Omental fat pad (tissue), 4 donors: ENCODE data around the gene THAP7. TPM values are rescaled to one million over a fixed set of nuclear protein-coding genes. Genes with fewer than 3 reads are reported as not detected.
"Not testable (repeated sequence)": the region's sequence is repeated elsewhere in the genome, so short reads cannot be mapped to it uniquely, and the experiment has no call there.

ENCODE experiments used
- ATAC-seq: fragments of 150-250 bp; one replicate; pipeline ENCODE4 v1.9.1; 2016; ENCODE audit warnings: mild to moderate bottlenecking, moderate library complexity; ENCODE audit not compliant: low FRiP score
- DNase-seq: peaks from one replicate; pipeline ENCODE4 v3.0.0-alpha.2; 2019; ENCODE audit warnings: low spot score
- CTCF ChIP-seq, 3 donors: fragments of 450-650 bp; IDR thresholded peaks; one replicate each; pipeline ENCODE4 v1.5.1; 2016 to 2017; ENCODE audit warnings: antibody characterized with exemption in 3 of 3, mild to moderate bottlenecking in 3 of 3, moderate library complexity in 2 of 3
- total RNA-seq, 4 donors: library from RNA; depleted of rRNA; stranded (reverse); fragments of >200 nt; gene quantifications; one replicate each; pipeline ENCODE4 v1.1.0, GENCODE V29; 2016

The THAP7 gene
- total RNA-seq, 4 donors from 2014 or later: 27.4 to 34.2 (median 32.8) TPM

GRCh38 chr22:21009638-21010425 is 7.9 kb upstream of the THAP7 start:
- ATAC-seq: no peak
- no peak for TF ChIP-seq CTCF (IDR thresholded peaks at IDR 0.05)
- DNase-seq: no peak

GRCh38 chr22:21009208-21009607 is 7.3 kb upstream of the THAP7 start:
- not testable (repeated sequence) for DNase-seq, ATAC-seq

GRCh38 chr22:21003782-21004181 is 1.9 kb upstream of the THAP7 start:
- ATAC-seq (no peak), DNase-seq (no peak)
- TF ChIP-seq CTCF (IDR thresholded peaks at IDR 0.05): no peak

GRCh38 chr22:21000987-21001600 is 824 bp downstream of the THAP7 start:
- no peak for DNase-seq
- no peak for TF ChIP-seq CTCF (IDR thresholded peaks at IDR 0.05)
- ATAC-seq: no peak

- ATAC-seq: no peak
- no peak for TF ChIP-seq CTCF (IDR thresholded peaks at IDR 0.05)
- no peak for DNase-seq
These were observed 1.5 kb downstream of the THAP7 start for GRCh38 chr22:21000207-21000986.

- ATAC-seq: no peak
- no peak for TF ChIP-seq CTCF (IDR thresholded peaks at IDR 0.05)
- no peak for DNase-seq
These were observed 2.3 kb downstream of the THAP7 start for GRCh38 chr22:20999350-21000206.
